IMR-90 (cell line): Measurements from ENCODE around the gene PRKN. TPM values are rescaled to one million over a fixed set of nuclear protein-coding genes. Genes with fewer than 3 reads are reported as not detected.

ENCODE experiments used
- ATAC-seq: fragments of 200-7000 bp; cut with Tn5 transposase; 2 replicates; pipeline ENCODE4 v1.9.1; 2020; ENCODE audit warnings: low read depth, mild to moderate bottlenecking, moderate library complexity
- BruUV-seq: library from RNA; stranded (reverse); fragments of 400-500 nt; replicated peaks from 2 replicates; lab custom pipeline; 2021; lab: Mats Ljungman, UMichigan
- CTCF ChIA-PET: fragments of 300-600 bp; formaldehyde crosslinking; extraction: SDS; loops from one replicate; lab custom pipeline; 2021; ENCODE audit warnings: antibody characterized with exemption; lab: Yijun Ruan, JAX
- POLR2A ChIA-PET: fragments of 300-600 bp; sonication (Branson Sonifier 250); formaldehyde crosslinking; loops from one replicate; lab custom pipeline; 2022; ENCODE audit warnings: antibody characterized with exemption; ENCODE audit not compliant: unreplicated experiment; lab: Charles Lee
- DNase-seq: peaks from one replicate; pipeline ENCODE4 v3.0.0; 2013
- H2AFZ ChIP-seq: replicated peaks from 2 replicates; pipeline ENCODE3; 2013; ENCODE audit warnings: low read length, mild to moderate bottlenecking; ENCODE audit not compliant: poor library complexity
- H2AK5ac ChIP-seq: 2 replicates; pipeline ENCODE4 v1.6.1; 2013; ENCODE audit warnings: low read depth, low read length, inconsistent platforms
- H2AK9ac ChIP-seq: replicated peaks from 2 replicates; pipeline ENCODE3; 2013; ENCODE audit warnings: mild to moderate bottlenecking, low read depth, low read length, moderate library complexity; ENCODE audit not compliant: poor library complexity
- H2BK120ac ChIP-seq: 2 replicates; pipeline ENCODE4 v1.6.1; 2013; ENCODE audit warnings: low read depth, low read length, inconsistent platforms
- H2BK15ac ChIP-seq: 3 replicates; pipeline ENCODE4 v1.6.1; 2013; ENCODE audit warnings: low read depth, low read length, inconsistent platforms
- H2BK20ac ChIP-seq: 2 replicates; pipeline ENCODE4 v1.6.1; 2013; ENCODE audit warnings: low read depth, mild to moderate bottlenecking, inconsistent platforms, low read length, moderate library complexity
- H2BK5ac ChIP-seq: 2 replicates; pipeline ENCODE4 v1.6.1; 2013; ENCODE audit warnings: mild to moderate bottlenecking, low read depth, low read length, inconsistent platforms; ENCODE audit not compliant: poor library complexity, severe bottlenecking
- H3K14ac ChIP-seq: replicated peaks from 2 replicates; pipeline ENCODE4 v1.6.1; 2013; ENCODE audit warnings: low read depth, low read length, inconsistent platforms
- H3K18ac ChIP-seq: 2 replicates; pipeline ENCODE4 v1.6.1; 2013; ENCODE audit warnings: low read depth, low read length, control low read depth
- H3K23ac ChIP-seq: 2 replicates; pipeline ENCODE4 v1.6.1; 2013; ENCODE audit warnings: low read depth, low read length, inconsistent platforms
- H3K27ac ChIP-seq: 2 replicates; pipeline ENCODE4 v1.5.1; 2013; ENCODE audit warnings: mild to moderate bottlenecking, control low read depth, low read length; ENCODE audit not compliant: insufficient read depth
- H3K27me3 ChIP-seq: 2 replicates; pipeline ENCODE4 v1.6.1; 2013; ENCODE audit warnings: low read length; ENCODE audit not compliant: control insufficient read depth, insufficient read depth
- H3K36me3 ChIP-seq: 2 replicates; pipeline ENCODE4 v1.6.1; 2013; ENCODE audit warnings: low read length, mixed read lengths; ENCODE audit not compliant: control insufficient read depth, insufficient read depth
- H3K4ac ChIP-seq: 2 replicates; pipeline ENCODE4 v1.6.1; 2013; ENCODE audit warnings: low read depth, low read length, inconsistent platforms
- H3K4me1 ChIP-seq: 2 replicates; pipeline ENCODE4 v1.6.1; 2013; ENCODE audit warnings: low read length, mixed read lengths; ENCODE audit not compliant: control insufficient read depth, insufficient read depth
- H3K4me2 ChIP-seq: 2 replicates; pipeline ENCODE4 v1.6.1; 2013; ENCODE audit warnings: low read depth, mild to moderate bottlenecking, control low read depth, low read length, moderate library complexity
- H3K4me3 ChIP-seq: 2 replicates; pipeline ENCODE4 v1.5.1; 2013; ENCODE audit warnings: low read depth, mild to moderate bottlenecking, control low read depth, low read length, moderate library complexity; ENCODE audit not compliant: insufficient read depth
- H3K56ac ChIP-seq: 2 replicates; pipeline ENCODE4 v1.6.1; 2013; ENCODE audit warnings: low read length, inconsistent platforms; ENCODE audit not compliant: insufficient read depth; ENCODE audit errors: extremely low read depth
- H3K79me1 ChIP-seq, 2 experiments: 2 replicates each; pipeline ENCODE4 v1.6.1; 2013; ENCODE audit warnings: low read length in 2 of 2, inconsistent platforms in 1 of 2, low read depth in 1 of 2
- H3K9ac ChIP-seq: 2 replicates; pipeline ENCODE4 v1.6.1; 2013; ENCODE audit warnings: low read depth, low read length, control low read depth
- H3K9me1 ChIP-seq: 2 replicates; pipeline ENCODE4 v1.6.1; 2013; ENCODE audit warnings: low read length, inconsistent platforms; ENCODE audit not compliant: insufficient read depth
- H3K9me3 ChIP-seq: 2 replicates; pipeline ENCODE4 v1.6.1; 2013; ENCODE audit warnings: low read length; ENCODE audit not compliant: control insufficient read depth, insufficient read depth
- H4K20me1 ChIP-seq: 2 replicates; pipeline ENCODE4 v1.6.1; 2013; ENCODE audit warnings: low read length, inconsistent platforms; ENCODE audit not compliant: insufficient read depth
- H4K5ac ChIP-seq: 2 replicates; pipeline ENCODE4 v1.6.1; 2013; ENCODE audit warnings: mild to moderate bottlenecking, low read depth, low read length, control low read depth
- H4K8ac ChIP-seq, 2 experiments: 2 replicates each; pipeline ENCODE4 v1.6.1; 2013; ENCODE audit warnings: low read depth in 2 of 2, low read length in 2 of 2, control low read depth in 1 of 2, inconsistent platforms in 1 of 2
- H4K91ac ChIP-seq: 2 replicates; pipeline ENCODE4 v1.6.1; 2013; ENCODE audit warnings: low read depth, low read length, inconsistent platforms; ENCODE audit not compliant: insufficient read depth
- ELK1 ChIP-seq: fragments of 150-350 bp; IDR thresholded peaks from 2 replicates; pipeline ENCODE4 v1.6.1; 2016; ENCODE audit warnings: low read depth, mild to moderate bottlenecking, low read length, moderate library complexity, borderline replicate concordance
- FOS ChIP-seq: fragments of 150-350 bp; IDR thresholded peaks from 2 replicates; pipeline ENCODE4 v1.6.1; 2016; ENCODE audit warnings: low read depth, low read length
- MXI1 ChIP-seq: IDR thresholded peaks from 2 replicates; pipeline ENCODE4 v1.6.1; 2012; ENCODE audit warnings: low read depth, mild to moderate bottlenecking, low read length, moderate library complexity, borderline replicate concordance
- RFX5 ChIP-seq: IDR thresholded peaks from 2 replicates; pipeline ENCODE4 v1.8.0; 2012; ENCODE audit warnings: low read depth, mild to moderate bottlenecking, low read length, moderate library complexity
- WGBS, 2 experiments: methylation state at CpG; one replicate each; pipeline versions ENCODE4 v1.1.5 to v1.1.7; 2013; ENCODE audit warnings: missing lambda C conversion rate in 2 of 2; ENCODE audit not compliant: insufficient read length in 1 of 2; ENCODE audit errors: extremely low coverage in 2 of 2; 5-methylcytosine and 5-hydroxymethylcytosine counted together
- dilution Hi-C: fragments of 300-500 bp; cut with HindIII; formaldehyde crosslinking; loops from one replicate; pipeline ENCODE4 v1.14.3; 2018; ENCODE audit warnings: low sequenced_read_pairs; ENCODE audit not compliant: unreplicated experiment
- in situ Hi-C: fragments of 300-500 bp; cut with MboI; formaldehyde crosslinking; loops from 3 replicates; pipeline ENCODE4 v1.14.3; 2019; ENCODE audit warnings: low sequenced_read_pairs, inconsistent platforms, mixed read lengths
- intact Hi-C: fragments of 100-400 bp; cut with micrococcal nuclease; formaldehyde crosslinking; loops from 2 replicates; pipeline ENCODE4 v1.10.0; 2022
- polyA plus RNA-seq, 3 experiments: library from polyadenylated mRNA; depleted of rRNA; stranded (reverse); fragments of >200 nt; gene quantifications; 2 replicates each; pipeline ENCODE4 v1.2.3, GENCODE V29; 2012; ENCODE audit warnings: low replicate concordance in 1 of 3
- total RNA-seq: library from RNA; depleted of rRNA; stranded (reverse); fragments of >200 nt; gene quantifications from 2 replicates; pipeline ENCODE4 v1.2.3, GENCODE V29; 2012
- TF ChIP-seq, protein P1 (sequence below): fragments of 150-350 bp; IDR thresholded peaks from 2 replicates; pipeline ENCODE4 v1.6.1; 2017; ENCODE audit warnings: mild to moderate bottlenecking, antibody characterized with exemption, low read length, low read depth

Gene PRKN
- total and polyA plus RNA-seq, 2 of the 4 experiments (the other 2 are of a cell fraction), result 0.15 to 0.18 TPM

GRCh38 chr6:161630674-161631073 lies 1096.9 kb downstream of the PRKN start:
- Histone ChIP-seq H3K4ac (no peak overlapping the region), H2AK9ac (no peak overlapping the region), H3K27ac (no peak overlapping the region), H2AFZ (no peak overlapping the region), H3K4me1 (no peaks in the 10 kb centered on the region), H3K4me3 (no peak overlapping the region), H2BK5ac (no peak overlapping the region), H2BK20ac (no peak overlapping the region), H3K9me3 (peaks cover 31% of the 10 kb centered on the region), H3K56ac (no peak overlapping the region), H3K36me3 (no peaks in the 10 kb centered on the region), H4K8ac (no peak overlapping the region), H4K5ac (no peak overlapping the region), H2BK120ac (no peak overlapping the region), H3K4me2 (no peak overlapping the region), H3K23ac (no peak overlapping the region), H4K91ac (no peak overlapping the region), H2AK5ac (no peak overlapping the region), H4K20me1 (no peaks in the 10 kb centered on the region), H3K79me1 (no peaks in the 10 kb centered on the region), H3K9ac (no peak overlapping the region), H3K14ac (no peak overlapping the region), H3K18ac (no peak overlapping the region), H2BK15ac (no peak overlapping the region), H3K27me3 (no peaks in the 10 kb centered on the region), H3K9me1 (no peaks in the 10 kb centered on the region)
- no CpG with 5 or more reads among the region's 6 CpGs for WGBS, 2 experiments
- dilution Hi-C loops (no loop called here), intact Hi-C loops (no loop called here), in situ Hi-C loops (no loop called here)
- BruUV-seq, result no TSS peak
- ATAC-seq (no peak), DNase-seq (no peak)
- ChIA-PET CTCF (no interaction called here), POLR2A (no interaction called here)
- no peak for TF ChIP-seq MXI1
- TF ChIP-seq, protein P1, sequence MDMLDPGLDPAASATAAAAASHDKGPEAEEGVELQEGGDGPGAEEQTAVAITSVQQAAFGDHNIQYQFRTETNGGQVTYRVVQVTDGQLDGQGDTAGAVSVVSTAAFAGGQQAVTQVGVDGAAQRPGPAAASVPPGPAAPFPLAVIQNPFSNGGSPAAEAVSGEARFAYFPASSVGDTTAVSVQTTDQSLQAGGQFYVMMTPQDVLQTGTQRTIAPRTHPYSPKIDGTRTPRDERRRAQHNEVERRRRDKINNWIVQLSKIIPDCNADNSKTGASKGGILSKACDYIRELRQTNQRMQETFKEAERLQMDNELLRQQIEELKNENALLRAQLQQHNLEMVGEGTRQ, result no peak
- TF ChIP-seq RFX5, result no peak
- TF ChIP-seq FOS, result no peak
- no peak for TF ChIP-seq ELK1
